Adrenal gland (tissue), 12 donors: ENCODE data around the gene CYB5D1. TPM values are rescaled to one million over a fixed set of nuclear protein-coding genes. Genes with fewer than 3 reads are reported as not detected.

Source experiments
- DNase-seq, 7 donors: peaks; one replicate each; pipeline ENCODE4 v3.0.0-alpha.2; 2019 to 2020
- H3K27ac ChIP-seq, 5 donors: fragments of 200-600 bp; sonication (generic) in 4 of 5; 1 replicate in 3 of 5; 2 replicates in 2 of 5; pipeline versions ENCODE4 v1.5.1 to v1.8.0; 2016 to 2020; ENCODE audit warnings: mild to moderate bottlenecking in 1 of 5
- H3K27me3 ChIP-seq: fragments of 200-600 bp; 2 replicates; pipeline ENCODE4 v1.8.0; 2021
- H3K36me3 ChIP-seq, 2 donors: fragments of 200-600 bp; replicated peaks in 1 of 2; 1 replicate in 1 of 2; 2 replicates in 1 of 2; pipeline versions ENCODE4 v1.5.1 to v1.8.0; 2018 to 2022
- H3K4me1 ChIP-seq, 2 donors: fragments of 200-600 bp; replicated peaks in 1 of 2; 1 replicate in 1 of 2; 2 replicates in 1 of 2; pipeline versions ENCODE4 v1.5.1 to v1.8.0; 2018 to 2021
- H3K4me3 ChIP-seq, 4 donors: fragments of 200-600 bp; sonication (generic) in 3 of 4; one replicate each; pipeline ENCODE4 v1.5.1; 2016 to 2018
- H3K9me3 ChIP-seq, 3 donors: fragments of 200-600 bp; sonication (generic) in 1 of 3; replicated peaks in 1 of 3; 1 replicate in 2 of 3; 2 replicates in 1 of 3; pipeline versions ENCODE4 v1.5.1 to v1.8.0; 2016 to 2021
- CTCF ChIP-seq, 6 experiments: fragments of 450-650 bp in 4 of 6; fragments of 200-600 bp in 2 of 6; sonication (generic) in 1 of 6; IDR thresholded peaks; 1 replicate in 5 of 6; 2 replicates in 1 of 6; pipeline versions ENCODE4 v1.5.1 to v1.8.0; 2016 to 2021; ENCODE audit warnings: antibody characterized with exemption in 6 of 6, mild to moderate bottlenecking in 2 of 6, moderate library complexity in 1 of 6
- POLR2A ChIP-seq, 2 donors: fragments of 450-650 bp; IDR thresholded peaks; one replicate each; pipeline ENCODE4 v1.6.1; 2017; ENCODE audit warnings: antibody characterized with exemption in 2 of 2, mild to moderate bottlenecking in 2 of 2, moderate library complexity in 1 of 2
- WGBS, 4 donors: extraction: QIAGEN DNeasy Blood & Tissue Kit in 2 of 4; methylation state at CpG; one replicate each; pipeline versions ENCODE4 v1.1.5 to v1.1.7; 2013 to 2017; 5-methylcytosine and 5-hydroxymethylcytosine counted together
- intact Hi-C, 2 donors: fragments of 100-400 bp; cut with DNase I; formaldehyde crosslinking; loops; one replicate each; pipeline versions ENCODE4 v1.14.1 to v1.15.0; 2022 to 2023
- polyA plus RNA-seq, 3 donors: library from polyadenylated mRNA; stranded (reverse); fragments of 200-250 nt in 2 of 3; fragments of 350-450 nt in 1 of 3; fragmentation: Illumina TruSeq in 1 of 3; extraction: RNeasy Lipid Tissue Mini Kit (QIAGEN cat#74804) in 1 of 3; gene quantifications; one replicate each; pipeline ENCODE4 v1.2.3, GENCODE V29; 2013 to 2014
- total RNA-seq, 9 donors: library from RNA; depleted of rRNA in 4 of 9; stranded (reverse); fragments of >200 nt in 4 of 9; fragments of 120-200 nt in 1 of 9; fragmentation: NEBNext Ultra II Directional in 1 of 9; extraction: Animal tissue kit (Norgen Biotek cat#: 25700) in 1 of 9; gene quantifications; one replicate each; pipeline versions ENCODE4 v1.1.0 to v1.2.4, GENCODE V29; 2013 to 2023
- donor health status: healthy with polysubstance abuse.
- donor health status: Bipolar disorder and iron deficiency.
- donor health status: DM: yes; HTN: yes; CAD: no.
- donor health status: DM: no; HTN: no; CAD: no.
- donor health status: DM: no; HTN: no; CAD: no.
- donor health status: DM: yes; HTN: yes; CAD: no.

Gene CYB5D1
- total and polyA plus RNA-seq, 12 donors = 6.5 to 36.8 (median 16.8) TPM

- H3K27me3 ChIP-seq = peaks cover 7% of the 10 kb centered on the region
- 72 to 77% (median 77%) methylated on average over 3 of the region's 3 CpGs for WGBS, 4 donors
Measured at GRCh38 chr17:7811251-7811650, 46.6 kb upstream of the CYB5D1 start.

GRCh38 chr17:7814969-7815368, 42.8 kb upstream of the CYB5D1 start:
- H3K27me3 ChIP-seq = no peaks in the 10 kb centered on the region
- WGBS, 4 donors = 80 to 91% (median 85%) methylated on average over 5 of the region's 5 CpGs
- H3K9me3 ChIP-seq = no peaks in the 10 kb centered on the region
- H3K4me1 ChIP-seq = no peaks in the 10 kb centered on the region
- no peaks in the 10 kb centered on the region for H3K36me3 ChIP-seq
- intact Hi-C loops = loop anchor here in 1 of 2 donors (10.0 kb wide), 1 partner anchor 180 kb away; no protein-coding TSS in a partner anchor
- H3K4me3 ChIP-seq = no peak overlapping the region
- DNase-seq = no peak
- TF ChIP-seq POLR2A (IDR thresholded peaks at IDR 0.05) = no peak
- TF ChIP-seq CTCF (IDR thresholded peaks at IDR 0.05) = no peak
- no peak overlapping the region for H3K27ac ChIP-seq

More at GRCh38 chr17:7811251-7811650, 46.6 kb upstream of the CYB5D1 start:
- no peaks in the 10 kb centered on the region for H3K9me3 ChIP-seq
- H3K27ac ChIP-seq = no peak overlapping the region
- no peak overlapping the region for H3K4me3 ChIP-seq
- no peaks in the 10 kb centered on the region for H3K4me1 ChIP-seq
- no peak for DNase-seq
- H3K36me3 ChIP-seq = no peaks in the 10 kb centered on the region
- TF ChIP-seq CTCF (IDR thresholded peaks at IDR 0.05) (no peak), POLR2A (IDR thresholded peaks at IDR 0.05) (no peak)
- intact Hi-C loops = loop anchor here in 1 of 2 donors (10.0 kb wide), 1 partner anchor 184 kb away; no protein-coding TSS in a partner anchor

- WGBS, 4 donors = 79 to 91% (median 82%) methylated on average over 7 to 10 of the region's 10 CpGs
- TF ChIP-seq POLR2A (IDR thresholded peaks at IDR 0.05) = no peak
- TF ChIP-seq CTCF (IDR thresholded peaks at IDR 0.05) = no peak
- H3K27me3 ChIP-seq = no peaks in the 10 kb centered on the region
- H3K36me3 ChIP-seq = no peaks in the 10 kb centered on the region
- intact Hi-C loops = loop anchor here in 1 of 2 donors (10.0 kb wide), 1 partner anchor 178 kb away; no protein-coding TSS in a partner anchor
- H3K4me3 ChIP-seq = no peak overlapping the region
- no peak overlapping the region for H3K27ac ChIP-seq
- H3K4me1 ChIP-seq = no peaks in the 10 kb centered on the region
- no peak for DNase-seq
- H3K9me3 ChIP-seq = no peaks in the 10 kb centered on the region
Measured at GRCh38 chr17:7816926-7817642, 40.7 kb upstream of the CYB5D1 start.

GRCh38 chr17:7817643-7817964, 40.2 kb upstream of the CYB5D1 start:
- H3K36me3 ChIP-seq = no peaks in the 10 kb centered on the region
- H3K9me3 ChIP-seq = no peaks in the 10 kb centered on the region
- no peaks in the 10 kb centered on the region for H3K27me3 ChIP-seq
- DNase-seq = no peak
- no peak overlapping the region for H3K4me3 ChIP-seq
- no peaks in the 10 kb centered on the region for H3K4me1 ChIP-seq
- 66 to 94% (median 80%) methylated on average over 5 to 9 of the region's 9 CpGs for WGBS, 4 donors
- TF ChIP-seq CTCF (IDR thresholded peaks at IDR 0.05) (no peak), POLR2A (IDR thresholded peaks at IDR 0.05) (no peak)
- no peak overlapping the region for H3K27ac ChIP-seq
- intact Hi-C loops = loop anchor here in 1 of 2 donors (10.0 kb wide), 1 partner anchor 177 kb away; no protein-coding TSS in a partner anchor
